Breast epithelium (tissue), 3 donors: ENCODE results near the gene P2RX1.

Experiments
- POLR2A ChIP-seq: fragments of 450-650 bp; IDR thresholded peaks from one replicate; pipeline ENCODE4 v1.6.1; 2016; ENCODE audit warnings: antibody characterized with exemption, mild to moderate bottlenecking, moderate library complexity
- POLR2AphosphoS5 ChIP-seq, 3 donors: sonication (generic); formaldehyde crosslinking; IDR thresholded peaks; one replicate each; pipeline ENCODE4 v1.6.1; 2017; ENCODE audit warnings: antibody characterized with exemption in 3 of 3
- TF ChIP-seq, protein P1 (sequence below), 3 donors: fragments of 450-650 bp; IDR thresholded peaks; one replicate each; pipeline ENCODE4 v1.5.1; 2016 to 2017; ENCODE audit warnings: antibody characterized with exemption in 3 of 3, mild to moderate bottlenecking in 3 of 3, moderate library complexity in 3 of 3

DNA sequence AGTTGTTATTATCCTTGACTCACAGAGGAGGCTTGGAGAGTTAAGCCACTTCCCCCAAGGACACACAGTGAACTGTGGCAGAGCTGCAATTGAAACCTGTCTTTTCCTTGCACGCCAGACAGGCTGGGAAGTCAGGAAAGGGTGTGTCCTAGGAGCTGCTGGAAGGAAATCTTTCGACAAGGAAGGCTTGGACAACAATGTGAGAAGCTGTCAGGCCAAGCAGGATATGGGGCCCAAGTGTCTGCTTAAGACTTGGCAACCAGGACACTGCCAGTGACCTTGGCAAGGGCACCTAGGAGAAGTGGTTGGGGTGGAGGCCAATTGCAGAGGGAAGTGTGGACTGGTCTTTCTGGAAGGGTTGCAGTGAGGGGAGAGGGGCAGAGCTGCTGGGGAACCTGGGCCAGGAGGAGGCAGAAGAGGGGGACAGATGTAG, 21.3 kb downstream of the P2RX1 start:
- TF ChIP-seq, protein P1, sequence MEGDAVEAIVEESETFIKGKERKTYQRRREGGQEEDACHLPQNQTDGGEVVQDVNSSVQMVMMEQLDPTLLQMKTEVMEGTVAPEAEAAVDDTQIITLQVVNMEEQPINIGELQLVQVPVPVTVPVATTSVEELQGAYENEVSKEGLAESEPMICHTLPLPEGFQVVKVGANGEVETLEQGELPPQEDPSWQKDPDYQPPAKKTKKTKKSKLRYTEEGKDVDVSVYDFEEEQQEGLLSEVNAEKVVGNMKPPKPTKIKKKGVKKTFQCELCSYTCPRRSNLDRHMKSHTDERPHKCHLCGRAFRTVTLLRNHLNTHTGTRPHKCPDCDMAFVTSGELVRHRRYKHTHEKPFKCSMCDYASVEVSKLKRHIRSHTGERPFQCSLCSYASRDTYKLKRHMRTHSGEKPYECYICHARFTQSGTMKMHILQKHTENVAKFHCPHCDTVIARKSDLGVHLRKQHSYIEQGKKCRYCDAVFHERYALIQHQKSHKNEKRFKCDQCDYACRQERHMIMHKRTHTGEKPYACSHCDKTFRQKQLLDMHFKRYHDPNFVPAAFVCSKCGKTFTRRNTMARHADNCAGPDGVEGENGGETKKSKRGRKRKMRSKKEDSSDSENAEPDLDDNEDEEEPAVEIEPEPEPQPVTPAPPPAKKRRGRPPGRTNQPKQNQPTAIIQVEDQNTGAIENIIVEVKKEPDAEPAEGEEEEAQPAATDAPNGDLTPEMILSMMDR (IDR thresholded peaks at IDR 0.05), result no peak
- TF ChIP-seq POLR2A, result no peak
- no peak for TF ChIP-seq POLR2AphosphoS5 (IDR thresholded peaks at IDR 0.05)
